Neural progenitor cell (in vitro differentiated cells): ENCODE data around the gene MX2. TPM values are rescaled to one million over a fixed set of nuclear protein-coding genes. Genes with fewer than 3 reads are reported as not detected.

Source experiments
- DNase-seq: peaks from one replicate; pipeline ENCODE4 v3.0.0-alpha.2; 2016; ENCODE audit warnings: low spot score
- H2AFZ ChIP-seq: fragments of 200-600 bp; sonication (generic); replicated peaks from 2 replicates; pipeline ENCODE4 v1.6.1; 2016; ENCODE audit warnings: antibody characterized with exemption
- H3F3A ChIP-seq: fragments of 200-600 bp; sonication (generic); 2 replicates; pipeline ENCODE4 v1.6.1; 2016; ENCODE audit warnings: antibody characterized with exemption, low read depth
- H3K27ac ChIP-seq: fragments of 200-600 bp; sonication (generic); 2 replicates; pipeline ENCODE4 v1.5.1; 2016; ENCODE audit warnings: mild to moderate bottlenecking
- H3K27me3 ChIP-seq: fragments of 200-600 bp; sonication (generic); 2 replicates; pipeline ENCODE4 v1.6.1; 2016; ENCODE audit warnings: mild to moderate bottlenecking, moderate library complexity
- H3K36me3 ChIP-seq: fragments of 200-600 bp; sonication (generic); 2 replicates; pipeline ENCODE4 v1.5.1; 2016
- H3K4me1 ChIP-seq: fragments of 200-600 bp; sonication (generic); 2 replicates; pipeline ENCODE4 v1.6.1; 2016; ENCODE audit warnings: mixed run types
- H3K4me2 ChIP-seq: fragments of 200-600 bp; sonication (generic); 2 replicates; pipeline ENCODE4 v1.6.1; 2016
- H3K4me3 ChIP-seq: fragments of 200-600 bp; sonication (generic); 2 replicates; pipeline ENCODE4 v1.5.1; 2016
- H3K79me2 ChIP-seq: fragments of 200-600 bp; sonication (generic); 2 replicates; pipeline ENCODE4 v1.6.1; 2016; ENCODE audit warnings: low read depth
- H3K9ac ChIP-seq: fragments of 200-600 bp; sonication (generic); 2 replicates; pipeline ENCODE4 v1.6.1; 2016
- H3K9me3 ChIP-seq: fragments of 200-600 bp; sonication (generic); 2 replicates; pipeline ENCODE4 v1.5.1; 2016; ENCODE audit warnings: low read depth
- H4K20me1 ChIP-seq: fragments of 200-600 bp; sonication (generic); 2 replicates; pipeline ENCODE4 v1.6.1; 2016; ENCODE audit warnings: low read depth
- H3K27ac Mint-ChIP-seq: 3 replicates; pipeline ENCODE4 v1.8.0; 2021; ENCODE audit warnings: mixed read lengths
- H3K27me3 Mint-ChIP-seq: 2 replicates; pipeline ENCODE4 v1.8.0; 2022; ENCODE audit warnings: low read depth, mild to moderate bottlenecking, inconsistent platforms, moderate library complexity, mixed read lengths; ENCODE audit not compliant: insufficient read depth
- H3K36me3 Mint-ChIP-seq: 3 replicates; pipeline ENCODE4 v1.8.0; 2021; ENCODE audit warnings: mixed read lengths
- H3K4me1 Mint-ChIP-seq: 3 replicates; pipeline ENCODE4 v1.8.0; 2021; ENCODE audit warnings: mixed read lengths
- H3K4me3 Mint-ChIP-seq: 3 replicates; pipeline ENCODE4 v1.8.0; 2021; ENCODE audit warnings: mild to moderate bottlenecking, moderate library complexity, mixed read lengths
- H3K9me3 Mint-ChIP-seq: 3 replicates; pipeline ENCODE4 v1.8.0; 2020; ENCODE audit warnings: mixed read lengths
- CTCF ChIP-seq: fragments of 200-600 bp; sonication (generic); IDR thresholded peaks from 2 replicates; pipeline ENCODE4 v1.5.1; 2017; ENCODE audit warnings: antibody characterized with exemption, mild to moderate bottlenecking
- EZH2 ChIP-seq: fragments of 200-600 bp; sonication (generic); IDR thresholded peaks from 2 replicates; pipeline ENCODE4 v1.6.1; 2017; ENCODE audit warnings: antibody characterized with exemption, mild to moderate bottlenecking, moderate library complexity
- EZH2phosphoT487 ChIP-seq: fragments of 200-600 bp; sonication (generic); IDR thresholded peaks from 2 replicates; pipeline ENCODE4 v1.6.1; 2017; ENCODE audit warnings: antibody characterized with exemption
- total RNA-seq: library from RNA; depleted of rRNA; stranded (reverse); fragments of >200 nt; gene quantifications from 2 replicates; pipeline ENCODE4 v1.2.3, GENCODE V29; 2015; ENCODE audit warnings: low replicate concordance

The MX2 gene
- total RNA-seq, 1 donor from 2014 or later = 3.3 TPM

GRCh38 chr21:41426676-41427404 is 65.0 kb downstream of the MX2 start:
- H3K9me3 ChIP-seq = no peaks in the 10 kb centered on the region
- peak overlapping the region; percentile 45 for H2AFZ ChIP-seq
- no peaks in the 10 kb centered on the region for H3K79me2 ChIP-seq
- Mint-ChIP-seq H3K4me1 (peaks cover 4% of the 10 kb centered on the region), H3K27ac (no peak overlapping the region), H3K27me3 (peaks cover 19% of the 10 kb centered on the region), H3K4me3 (no peak overlapping the region), H3K36me3 (peaks cover 3% of the 10 kb centered on the region), H3K9me3 (no peaks in the 10 kb centered on the region)
- no peak for DNase-seq
- no peak overlapping the region for H3K27ac ChIP-seq
- H3K36me3 ChIP-seq = no peaks in the 10 kb centered on the region
- H3K4me1 ChIP-seq = no peaks in the 10 kb centered on the region
- H3K9ac ChIP-seq = no peak overlapping the region
- H4K20me1 ChIP-seq = no peaks in the 10 kb centered on the region
- H3K4me2 ChIP-seq = peak overlapping the region; percentile 79
- H3K27me3 ChIP-seq = peaks cover 50% of the 10 kb centered on the region
- TF ChIP-seq EZH2 (no peak), CTCF (no peak), EZH2phosphoT487 (no peak)
- H3F3A ChIP-seq = no peaks in the 10 kb centered on the region
- H3K4me3 ChIP-seq = peak overlapping the region; percentile 48

GRCh38 chr21:41427556-41427955 is 65.7 kb downstream of the MX2 start:
- H3K36me3 ChIP-seq = no peaks in the 10 kb centered on the region
- H3K4me1 ChIP-seq = no peaks in the 10 kb centered on the region
- no peak overlapping the region for H3K27ac Mint-ChIP-seq
- H3K27ac ChIP-seq = no peak overlapping the region
- TF ChIP-seq EZH2 (no peak), EZH2phosphoT487 (no peak), CTCF (no peak)
- peaks cover 4% of the 10 kb centered on the region for H3K4me1 Mint-ChIP-seq
- H3K36me3 Mint-ChIP-seq = peaks cover 3% of the 10 kb centered on the region
- H3K9me3 Mint-ChIP-seq = no peaks in the 10 kb centered on the region
- no peaks in the 10 kb centered on the region for H3F3A ChIP-seq
- peaks cover 50% of the 10 kb centered on the region for H3K27me3 ChIP-seq
- no peaks in the 10 kb centered on the region for H3K9me3 ChIP-seq
- no peak overlapping the region for H3K4me2 ChIP-seq
- H3K9ac ChIP-seq = no peak overlapping the region
- no peak overlapping the region for H3K4me3 ChIP-seq
- H4K20me1 ChIP-seq = no peaks in the 10 kb centered on the region
- no peak for DNase-seq
- no peak overlapping the region for H2AFZ ChIP-seq
- peak overlapping the region; percentile 27 for H3K4me3 Mint-ChIP-seq
- peaks cover 19% of the 10 kb centered on the region for H3K27me3 Mint-ChIP-seq
- H3K79me2 ChIP-seq = no peaks in the 10 kb centered on the region

GRCh38 chr21:41428311-41428710 is 66.5 kb downstream of the MX2 start:
- Mint-ChIP-seq H3K36me3 (peaks cover 3% of the 10 kb centered on the region), H3K4me3 (no peak overlapping the region), H3K4me1 (peaks cover 4% of the 10 kb centered on the region), H3K27me3 (peaks cover 19% of the 10 kb centered on the region), H3K9me3 (no peaks in the 10 kb centered on the region), H3K27ac (no peak overlapping the region)
- Histone ChIP-seq H3K27ac (no peak overlapping the region), H3K4me2 (no peak overlapping the region), H2AFZ (no peak overlapping the region), H3K27me3 (peaks cover 50% of the 10 kb centered on the region), H4K20me1 (no peaks in the 10 kb centered on the region), H3K9me3 (no peaks in the 10 kb centered on the region), H3K9ac (no peak overlapping the region), H3K79me2 (no peaks in the 10 kb centered on the region), H3F3A (no peaks in the 10 kb centered on the region), H3K4me1 (no peaks in the 10 kb centered on the region), H3K36me3 (no peaks in the 10 kb centered on the region), H3K4me3 (no peak overlapping the region)
- no peak for DNase-seq
- TF ChIP-seq EZH2phosphoT487 = no peak
- TF ChIP-seq CTCF = no peak
- TF ChIP-seq EZH2 = no peak
